ENCODE data around the gene CNTNAP2.

Gene CNTNAP2

GRCh38 chr7:148146346-148146745 is 2029.7 kb downstream of the CNTNAP2 start:
- no peak for DNase-seq
- Histone ChIP-seq H3K27me3 (replicated peaks; ENCODE audit: control insufficient read depth, insufficient read depth, low read length, poor library complexity, severe bottlenecking) (no peaks in the 10 kb centered on the region), H3K27ac (ENCODE audit: insufficient read depth, low read length, poor library complexity, severe bottlenecking) (no peak overlapping the region), H3K9me3 (ENCODE audit: control insufficient read depth, low read length) (no peaks in the 10 kb centered on the region), H3K36me3 (ENCODE audit: control insufficient read depth, insufficient read depth, low read length) (no peaks in the 10 kb centered on the region), H3K4me3 (ENCODE audit: insufficient read depth, low read depth, low read length, poor library complexity, severe bottlenecking) (no peak overlapping the region), H3K4me1 (ENCODE audit: control insufficient read depth, insufficient read depth, low read length, poor library complexity, severe bottlenecking) (no peaks in the 10 kb centered on the region)

- DNase-seq: no peak
- no peaks in the 10 kb centered on the region for H3K36me3 ChIP-seq (ENCODE audit: control insufficient read depth, insufficient read depth, low read length)
- H3K4me3 ChIP-seq (ENCODE audit: insufficient read depth, low read depth, low read length, poor library complexity, severe bottlenecking): no peak overlapping the region
- no peaks in the 10 kb centered on the region for H3K27me3 ChIP-seq (replicated peaks; ENCODE audit: control insufficient read depth, insufficient read depth, low read length, poor library complexity, severe bottlenecking)
- H3K4me1 ChIP-seq (ENCODE audit: control insufficient read depth, insufficient read depth, low read length, poor library complexity, severe bottlenecking): no peaks in the 10 kb centered on the region
- no peak overlapping the region for H3K27ac ChIP-seq (ENCODE audit: insufficient read depth, low read length, poor library complexity, severe bottlenecking)
- no peaks in the 10 kb centered on the region for H3K9me3 ChIP-seq (ENCODE audit: control insufficient read depth, low read length)
Measured at GRCh38 chr7:148147438-148147837, 2030.8 kb downstream of the CNTNAP2 start.

- no peaks in the 10 kb centered on the region for H3K27me3 ChIP-seq (replicated peaks; ENCODE audit: control insufficient read depth, insufficient read depth, low read length, poor library complexity, severe bottlenecking)
- no peaks in the 10 kb centered on the region for H3K4me1 ChIP-seq (ENCODE audit: control insufficient read depth, insufficient read depth, low read length, poor library complexity, severe bottlenecking)
- no peak overlapping the region for H3K27ac ChIP-seq (ENCODE audit: insufficient read depth, low read length, poor library complexity, severe bottlenecking)
- no peak for DNase-seq
- H3K36me3 ChIP-seq (ENCODE audit: control insufficient read depth, insufficient read depth, low read length): no peaks in the 10 kb centered on the region
- no peaks in the 10 kb centered on the region for H3K9me3 ChIP-seq (ENCODE audit: control insufficient read depth, low read length)
- H3K4me3 ChIP-seq (ENCODE audit: insufficient read depth, low read depth, low read length, poor library complexity, severe bottlenecking): no peak overlapping the region
Measured at GRCh38 chr7:148148456-148148855, 2031.9 kb downstream of the CNTNAP2 start.

- no peaks in the 10 kb centered on the region for H3K4me1 ChIP-seq (ENCODE audit: control insufficient read depth, insufficient read depth, low read length, poor library complexity, severe bottlenecking)
- no peaks in the 10 kb centered on the region for H3K36me3 ChIP-seq (ENCODE audit: control insufficient read depth, insufficient read depth, low read length)
- H3K4me3 ChIP-seq (ENCODE audit: insufficient read depth, low read depth, low read length, poor library complexity, severe bottlenecking): no peak overlapping the region
- DNase-seq: no peak
- H3K27ac ChIP-seq (ENCODE audit: insufficient read depth, low read length, poor library complexity, severe bottlenecking): no peak overlapping the region
- no peaks in the 10 kb centered on the region for H3K9me3 ChIP-seq (ENCODE audit: control insufficient read depth, low read length)
- no peaks in the 10 kb centered on the region for H3K27me3 ChIP-seq (replicated peaks; ENCODE audit: control insufficient read depth, insufficient read depth, low read length, poor library complexity, severe bottlenecking)
Measured at GRCh38 chr7:148149730-148150129, 2033.1 kb downstream of the CNTNAP2 start.

- Histone ChIP-seq H3K9me3 (ENCODE audit: control insufficient read depth, low read length) (no peaks in the 10 kb centered on the region), H3K36me3 (ENCODE audit: control insufficient read depth, insufficient read depth, low read length) (no peaks in the 10 kb centered on the region), H3K27ac (ENCODE audit: insufficient read depth, low read length, poor library complexity, severe bottlenecking) (no peak overlapping the region), H3K27me3 (replicated peaks; ENCODE audit: control insufficient read depth, insufficient read depth, low read length, poor library complexity, severe bottlenecking) (no peaks in the 10 kb centered on the region), H3K4me3 (ENCODE audit: insufficient read depth, low read depth, low read length, poor library complexity, severe bottlenecking) (no peak overlapping the region), H3K4me1 (ENCODE audit: control insufficient read depth, insufficient read depth, low read length, poor library complexity, severe bottlenecking) (no peaks in the 10 kb centered on the region)
- no peak for DNase-seq
Measured at GRCh38 chr7:148151778-148152177, 2035.2 kb downstream of the CNTNAP2 start.

- DNase-seq: no peak
- no peak overlapping the region for H3K27ac ChIP-seq (ENCODE audit: insufficient read depth, low read length, poor library complexity, severe bottlenecking)
- no peaks in the 10 kb centered on the region for H3K4me1 ChIP-seq (ENCODE audit: control insufficient read depth, insufficient read depth, low read length, poor library complexity, severe bottlenecking)
- H3K4me3 ChIP-seq (ENCODE audit: insufficient read depth, low read depth, low read length, poor library complexity, severe bottlenecking): no peak overlapping the region
- no peaks in the 10 kb centered on the region for H3K36me3 ChIP-seq (ENCODE audit: control insufficient read depth, insufficient read depth, low read length)
- no peaks in the 10 kb centered on the region for H3K9me3 ChIP-seq (ENCODE audit: control insufficient read depth, low read length)
- H3K27me3 ChIP-seq (replicated peaks; ENCODE audit: control insufficient read depth, insufficient read depth, low read length, poor library complexity, severe bottlenecking): no peaks in the 10 kb centered on the region
Measured at GRCh38 chr7:148153616-148154284, 2037.1 kb downstream of the CNTNAP2 start.

GRCh38 chr7:148155000-148155399 is 2038.4 kb downstream of the CNTNAP2 start:
- H3K27me3 ChIP-seq (replicated peaks; ENCODE audit: control insufficient read depth, insufficient read depth, low read length, poor library complexity, severe bottlenecking): no peaks in the 10 kb centered on the region

GRCh38 chr7:148155826-148156225 is 2039.2 kb downstream of the CNTNAP2 start:
- Histone ChIP-seq H3K36me3 (ENCODE audit: control insufficient read depth, insufficient read depth, low read length) (no peaks in the 10 kb centered on the region), H3K4me1 (ENCODE audit: control insufficient read depth, insufficient read depth, low read length, poor library complexity, severe bottlenecking) (no peaks in the 10 kb centered on the region), H3K27me3 (replicated peaks; ENCODE audit: control insufficient read depth, insufficient read depth, low read length, poor library complexity, severe bottlenecking) (no peaks in the 10 kb centered on the region), H3K27ac (ENCODE audit: insufficient read depth, low read length, poor library complexity, severe bottlenecking) (no peak overlapping the region), H3K4me3 (ENCODE audit: insufficient read depth, low read depth, low read length, poor library complexity, severe bottlenecking) (no peak overlapping the region), H3K9me3 (ENCODE audit: control insufficient read depth, low read length) (no peaks in the 10 kb centered on the region)
- no peak for DNase-seq

More at GRCh38 chr7:148155000-148155399, 2038.4 kb downstream of the CNTNAP2 start:
- Histone ChIP-seq H3K4me3 (ENCODE audit: insufficient read depth, low read depth, low read length, poor library complexity, severe bottlenecking) (no peak overlapping the region), H3K36me3 (ENCODE audit: control insufficient read depth, insufficient read depth, low read length) (no peaks in the 10 kb centered on the region), H3K9me3 (ENCODE audit: control insufficient read depth, low read length) (no peaks in the 10 kb centered on the region), H3K27ac (ENCODE audit: insufficient read depth, low read length, poor library complexity, severe bottlenecking) (no peak overlapping the region), H3K4me1 (ENCODE audit: control insufficient read depth, insufficient read depth, low read length, poor library complexity, severe bottlenecking) (no peaks in the 10 kb centered on the region)
- no peak for DNase-seq

- H3K4me3 ChIP-seq (ENCODE audit: insufficient read depth, low read depth, low read length, poor library complexity, severe bottlenecking): no peak overlapping the region
- no peaks in the 10 kb centered on the region for H3K27me3 ChIP-seq (replicated peaks; ENCODE audit: control insufficient read depth, insufficient read depth, low read length, poor library complexity, severe bottlenecking)
- no peaks in the 10 kb centered on the region for H3K4me1 ChIP-seq (ENCODE audit: control insufficient read depth, insufficient read depth, low read length, poor library complexity, severe bottlenecking)
- DNase-seq: no peak
- no peaks in the 10 kb centered on the region for H3K9me3 ChIP-seq (ENCODE audit: control insufficient read depth, low read length)
- H3K27ac ChIP-seq (ENCODE audit: insufficient read depth, low read length, poor library complexity, severe bottlenecking): no peak overlapping the region
- no peaks in the 10 kb centered on the region for H3K36me3 ChIP-seq (ENCODE audit: control insufficient read depth, insufficient read depth, low read length)
Measured at GRCh38 chr7:148156233-148156632, 2039.6 kb downstream of the CNTNAP2 start.

- Histone ChIP-seq H3K36me3 (ENCODE audit: control insufficient read depth, insufficient read depth, low read length) (no peaks in the 10 kb centered on the region), H3K4me1 (ENCODE audit: control insufficient read depth, insufficient read depth, low read length, poor library complexity, severe bottlenecking) (no peaks in the 10 kb centered on the region), H3K27ac (ENCODE audit: insufficient read depth, low read length, poor library complexity, severe bottlenecking) (no peak overlapping the region), H3K4me3 (ENCODE audit: insufficient read depth, low read depth, low read length, poor library complexity, severe bottlenecking) (no peak overlapping the region), H3K27me3 (replicated peaks; ENCODE audit: control insufficient read depth, insufficient read depth, low read length, poor library complexity, severe bottlenecking) (no peaks in the 10 kb centered on the region), H3K9me3 (ENCODE audit: control insufficient read depth, low read length) (no peaks in the 10 kb centered on the region)
- no peak for DNase-seq
Measured at GRCh38 chr7:148159331-148159730, 2042.7 kb downstream of the CNTNAP2 start.
